Measurements from ENCODE around the gene NCAPH2.

Gene NCAPH2

GRCh38 chr22:50544746-50545253 is 36.8 kb downstream of the NCAPH2 start:
- no peak for DNase-seq (ENCODE audit: low read depth)
- no peak for TF ChIP-seq CTCF (IDR thresholded peaks at IDR 0.05; ENCODE audit: low read depth, low read length, missing control alignments)
- H3K4me3 ChIP-seq (ENCODE audit: low read depth, low read length), result no peak overlapping the region
- in situ Hi-C loops (cut with HindIII; ENCODE audit: low sequenced_read_pairs), result no loop called here

GRCh38 chr22:50545522-50546325 is 37.7 kb downstream of the NCAPH2 start, which contains the start of gene KLHDC7B:
KLHDC7B (plus strand) TSS chr22:50545899; CDS start chr22:50546244, 345 bp downstream.
- no peak for DNase-seq (ENCODE audit: low read depth)
- H3K4me3 ChIP-seq (ENCODE audit: low read depth, low read length), result no peak within 1 kb of the TSS
- no peak for TF ChIP-seq CTCF (IDR thresholded peaks at IDR 0.05; ENCODE audit: low read depth, low read length, missing control alignments)
- in situ Hi-C loops (cut with HindIII; ENCODE audit: low sequenced_read_pairs), result no loop called here

GRCh38 chr22:50546326-50547262 is 38.6 kb downstream of the NCAPH2 start:
- DNase-seq (ENCODE audit: low read depth), result no peak
- no peak overlapping the region for H3K4me3 ChIP-seq (ENCODE audit: low read depth, low read length)
- no peak for TF ChIP-seq CTCF (IDR thresholded peaks at IDR 0.05; ENCODE audit: low read depth, low read length, missing control alignments)
- in situ Hi-C loops (cut with HindIII; ENCODE audit: low sequenced_read_pairs), result no loop called here

GRCh38 chr22:50547263-50547985 is 39.4 kb downstream of the NCAPH2 start:
- no peak for TF ChIP-seq CTCF (IDR thresholded peaks at IDR 0.05; ENCODE audit: low read depth, low read length, missing control alignments)
- no peak overlapping the region for H3K4me3 ChIP-seq (ENCODE audit: low read depth, low read length)
- no peak for DNase-seq (ENCODE audit: low read depth)
- in situ Hi-C loops (cut with HindIII; ENCODE audit: low sequenced_read_pairs), result no loop called here

GRCh38 chr22:50548040-50548920 is 40.3 kb downstream of the NCAPH2 start:
- in situ Hi-C loops (cut with HindIII; ENCODE audit: low sequenced_read_pairs), result no loop called here
- H3K4me3 ChIP-seq (ENCODE audit: low read depth, low read length), result no peak overlapping the region
- no peak for DNase-seq (ENCODE audit: low read depth)
- TF ChIP-seq CTCF (IDR thresholded peaks at IDR 0.05; ENCODE audit: low read depth, low read length, missing control alignments), result no peak
